PC-9 (cell line): ENCODE measurements around the gene RCSD1. TPM values are rescaled to one million over a fixed set of nuclear protein-coding genes. Genes with fewer than 3 reads are reported as not detected.

Experiments used
- BruUV-seq: library from RNA; stranded (reverse); fragments of 400-500 nt; replicated peaks from 2 replicates; lab custom pipeline; 2021; lab: Mats Ljungman, UMichigan
- CTCF ChIA-PET: fragments of 300-600 bp; sonication (Branson Sonifier 250); formaldehyde crosslinking; loops from one replicate; lab custom pipeline; 2022; ENCODE audit warnings: antibody characterized with exemption; lab: Charles Lee
- POLR2A ChIA-PET: fragments of 300-600 bp; sonication (Branson Sonifier 250); formaldehyde crosslinking; loops from one replicate; lab custom pipeline; 2022; ENCODE audit warnings: antibody characterized with exemption; ENCODE audit not compliant: unreplicated experiment; lab: Charles Lee
- DNase-seq, 2 experiments: peaks; one replicate each; pipeline versions ENCODE4 v3.0.0 to v3.0.0-alpha.2; 2015 to 2022; ENCODE audit warnings: mixed read lengths in 1 of 2
- H2AFZ ChIP-seq: fragments of 200-600 bp; sonication (generic); 2 replicates; pipeline ENCODE4 v1.8.1; 2017; ENCODE audit warnings: antibody characterized with exemption
- H3F3A ChIP-seq: fragments of 200-600 bp; sonication (generic); 2 replicates; pipeline ENCODE4 v1.8.1; 2017; ENCODE audit warnings: antibody characterized with exemption, mild to moderate bottlenecking, low read depth; ENCODE audit not compliant: insufficient read depth
- H3K27ac ChIP-seq: fragments of 200-600 bp; sonication (generic); 2 replicates; pipeline ENCODE4 v1.6.1; 2016; ENCODE audit warnings: mixed run types
- H3K27me3 ChIP-seq: fragments of 200-600 bp; sonication (generic); 2 replicates; pipeline ENCODE4 v1.6.1; 2016; ENCODE audit warnings: low read depth, mixed run types; ENCODE audit not compliant: insufficient read depth
- H3K36me3 ChIP-seq: fragments of 200-600 bp; sonication (generic); 2 replicates; pipeline ENCODE4 v1.6.1; 2016; ENCODE audit warnings: low read depth, mixed run types
- H3K4me1 ChIP-seq: fragments of 200-600 bp; sonication (generic); replicated peaks from 2 replicates; pipeline ENCODE4 v1.6.1; 2016; ENCODE audit warnings: mixed run types; ENCODE audit not compliant: insufficient read depth
- H3K4me2 ChIP-seq: fragments of 200-600 bp; sonication (generic); 2 replicates; pipeline ENCODE4 v1.6.1; 2017; ENCODE audit warnings: mixed run types
- H3K4me3 ChIP-seq: fragments of 200-600 bp; sonication (generic); 2 replicates; pipeline ENCODE4 v1.6.1; 2016; ENCODE audit warnings: mixed run types
- H3K79me2 ChIP-seq: fragments of 200-600 bp; sonication (generic); 2 replicates; pipeline ENCODE4 v1.6.1; 2017; ENCODE audit warnings: low read depth, mixed run types
- H3K9me2 ChIP-seq: fragments of 200-600 bp; sonication (generic); 2 replicates; pipeline ENCODE4 v1.8.1; 2017; ENCODE audit warnings: mild to moderate bottlenecking; ENCODE audit not compliant: insufficient read depth
- H3K9me3 ChIP-seq: fragments of 200-600 bp; sonication (generic); 2 replicates; pipeline ENCODE4 v1.8.1; 2016; ENCODE audit warnings: low read depth; ENCODE audit not compliant: insufficient read depth
- H4K20me1 ChIP-seq: fragments of 200-600 bp; sonication (generic); 2 replicates; pipeline ENCODE4 v1.8.1; 2017; ENCODE audit not compliant: insufficient read depth
- CTCF ChIP-seq: fragments of 200-600 bp; sonication (generic); conservative IDR thresholded peaks from 2 replicates; pipeline ENCODE4 v1.6.1; 2017; ENCODE audit warnings: mixed run types, antibody characterized with exemption, mild to moderate bottlenecking, moderate library complexity
- EZH2 ChIP-seq: fragments of 200-600 bp; sonication (generic); IDR thresholded peaks from 2 replicates; pipeline ENCODE4 v1.8.0; 2017; ENCODE audit warnings: antibody characterized with exemption, low read depth
- intact Hi-C: fragments of 100-400 bp; cut with micrococcal nuclease; formaldehyde crosslinking; loops from one replicate; pipeline ENCODE4 v1.10.0; 2022; ENCODE audit not compliant: unreplicated experiment
- total RNA-seq: library from RNA; stranded (reverse); gene quantifications from 2 replicates; pipeline ENCODE4 v1.2.3, GENCODE V29; 2021

RCSD1 gene
- total RNA-seq, 1 experiment from 2014 or later, result not detected

- Histone ChIP-seq H3K36me3 (no peaks in the 10 kb centered on the region), H2AFZ (no peak overlapping the region), H3F3A (no peaks in the 10 kb centered on the region), H3K9me3 (no peaks in the 10 kb centered on the region), H3K9me2 (no peaks in the 10 kb centered on the region), H3K79me2 (no peaks in the 10 kb centered on the region), H3K4me3 (no peak overlapping the region), H3K4me1 (no peaks in the 10 kb centered on the region), H4K20me1 (no peaks in the 10 kb centered on the region), H3K27ac (no peak overlapping the region), H3K27me3 (peaks cover 37% of the 10 kb centered on the region), H3K4me2 (no peak overlapping the region)
- no TSS peak for BruUV-seq
- ChIA-PET CTCF (no interaction called here), POLR2A (no interaction called here)
- TF ChIP-seq EZH2 (no peak), CTCF (no peak)
- no peak for DNase-seq
- intact Hi-C loops, result no loop called here
Observed at GRCh38 chr1:167635941-167636340, 5.9 kb downstream of the RCSD1 start.

GRCh38 chr1:167638064-167638463 lies 8.0 kb downstream of the RCSD1 start:
- Histone ChIP-seq H3K4me1 (no peaks in the 10 kb centered on the region), H3K4me3 (no peak overlapping the region), H3K9me3 (no peaks in the 10 kb centered on the region), H4K20me1 (no peaks in the 10 kb centered on the region), H3K27ac (no peak overlapping the region), H2AFZ (no peak overlapping the region), H3K4me2 (no peak overlapping the region), H3K27me3 (peaks cover 42% of the 10 kb centered on the region), H3K36me3 (no peaks in the 10 kb centered on the region), H3F3A (no peaks in the 10 kb centered on the region), H3K79me2 (no peaks in the 10 kb centered on the region), H3K9me2 (no peaks in the 10 kb centered on the region)
- ChIA-PET CTCF (no interaction called here), POLR2A (no interaction called here)
- DNase-seq, result no peak
- intact Hi-C loops, result no loop called here
- BruUV-seq, result no TSS peak
- TF ChIP-seq CTCF (no peak), EZH2 (no peak)

GRCh38 chr1:167640051-167640450 lies 10.0 kb downstream of the RCSD1 start:
- Histone ChIP-seq H3K9me2 (no peaks in the 10 kb centered on the region), H3K36me3 (no peaks in the 10 kb centered on the region), H3K27me3 (peaks cover 50% of the 10 kb centered on the region), H4K20me1 (no peaks in the 10 kb centered on the region), H3K4me2 (no peak overlapping the region), H3K27ac (no peak overlapping the region), H3K4me1 (no peaks in the 10 kb centered on the region), H3K9me3 (no peaks in the 10 kb centered on the region), H2AFZ (no peak overlapping the region), H3K79me2 (no peaks in the 10 kb centered on the region), H3F3A (no peaks in the 10 kb centered on the region), H3K4me3 (no peak overlapping the region)
- ChIA-PET POLR2A (no interaction called here), CTCF (no interaction called here)
- intact Hi-C loops, result no loop called here
- TF ChIP-seq EZH2, result no peak
- no peak for DNase-seq
- BruUV-seq, result no TSS peak

- H3F3A ChIP-seq, result no peaks in the 10 kb centered on the region
- POLR2A ChIA-PET, result no interaction called here
- H4K20me1 ChIP-seq, result no peaks in the 10 kb centered on the region
- H3K4me3 ChIP-seq, result no peak overlapping the region
- TF ChIP-seq CTCF, result no peak
- TF ChIP-seq EZH2, result no peak
- CTCF ChIA-PET, result no interaction called here
- no peaks in the 10 kb centered on the region for H3K9me2 ChIP-seq
- no peaks in the 10 kb centered on the region for H3K4me1 ChIP-seq
- intact Hi-C loops, result no loop called here
- H3K4me2 ChIP-seq, result no peak overlapping the region
- H3K27ac ChIP-seq, result no peak overlapping the region
- H3K27me3 ChIP-seq, result peaks cover 47% of the 10 kb centered on the region
- no peaks in the 10 kb centered on the region for H3K79me2 ChIP-seq
- no peaks in the 10 kb centered on the region for H3K9me3 ChIP-seq
- H2AFZ ChIP-seq, result no peak overlapping the region
- no peaks in the 10 kb centered on the region for H3K36me3 ChIP-seq
- no peak for DNase-seq
- BruUV-seq, result no TSS peak
Observed at GRCh38 chr1:167641786-167642500, 11.9 kb downstream of the RCSD1 start.
